ENCODE measurements around the gene GHRL.

The GHRL gene

GRCh38 chr3:10240799-10241198, 51.9 kb downstream of the GHRL start:
- no peak for DNase-seq

GRCh38 chr3:10238345-10239183, 54.2 kb downstream of the GHRL start:
- no peak for DNase-seq
